Thoracic aorta (tissue), 2 donors: ENCODE measurements around the gene AKAP8L. TPM values are rescaled to one million over a fixed set of nuclear protein-coding genes. Genes with fewer than 3 reads are reported as not detected.

Experiments
- ATAC-seq: fragments of 150-250 bp; one replicate; pipeline ENCODE4 v1.8.0; 2017; ENCODE audit warnings: low read depth; ENCODE audit not compliant: insufficient number of reproducible peaks, low FRiP score
- DNase-seq: peaks from one replicate; pipeline ENCODE4 v3.0.0-alpha.2; 2020; ENCODE audit warnings: low spot score
- H3K27ac ChIP-seq, 2 donors: fragments of 200-600 bp; sonication (generic); 1 replicate in 1 of 2; 2 replicates in 1 of 2; pipeline ENCODE4 v1.5.1; 2016; ENCODE audit warnings: mild to moderate bottlenecking in 2 of 2, moderate library complexity in 2 of 2
- H3K27me3 ChIP-seq: fragments of 200-600 bp; sonication (generic); replicated peaks from 2 replicates; pipeline ENCODE4 v1.6.0; 2016; ENCODE audit warnings: mild to moderate bottlenecking; ENCODE audit not compliant: insufficient read depth
- H3K36me3 ChIP-seq: fragments of 200-600 bp; sonication (generic); one replicate; pipeline ENCODE4 v1.5.1; 2016
- H3K4me1 ChIP-seq, 2 donors: fragments of 200-600 bp; sonication (generic); 1 replicate in 1 of 2; 2 replicates in 1 of 2; pipeline versions ENCODE4 v1.5.1 to v1.6.0; 2016; ENCODE audit warnings: low read depth in 2 of 2, mild to moderate bottlenecking in 1 of 2; ENCODE audit not compliant: control insufficient read depth in 1 of 2
- H3K4me3 ChIP-seq: fragments of 200-600 bp; sonication (generic); 2 replicates; pipeline ENCODE4 v1.5.1; 2016; ENCODE audit warnings: mild to moderate bottlenecking
- H3K9me3 ChIP-seq: fragments of 200-600 bp; sonication (generic); 2 replicates; pipeline ENCODE4 v1.5.1; 2016
- CTCF ChIP-seq: fragments of 200-600 bp; sonication (generic); IDR thresholded peaks from one replicate; pipeline ENCODE4 v1.5.1; 2019; ENCODE audit warnings: antibody characterized with exemption
- total RNA-seq, 2 donors: library from RNA; depleted of rRNA; stranded (reverse); fragments of >200 nt; gene quantifications; one replicate each; pipeline versions ENCODE4 v1.1.0 to v1.2.3, GENCODE V29; 2016

Gene AKAP8L
- total RNA-seq, 2 donors from 2014 or later = 163 to 247 TPM

DNA sequence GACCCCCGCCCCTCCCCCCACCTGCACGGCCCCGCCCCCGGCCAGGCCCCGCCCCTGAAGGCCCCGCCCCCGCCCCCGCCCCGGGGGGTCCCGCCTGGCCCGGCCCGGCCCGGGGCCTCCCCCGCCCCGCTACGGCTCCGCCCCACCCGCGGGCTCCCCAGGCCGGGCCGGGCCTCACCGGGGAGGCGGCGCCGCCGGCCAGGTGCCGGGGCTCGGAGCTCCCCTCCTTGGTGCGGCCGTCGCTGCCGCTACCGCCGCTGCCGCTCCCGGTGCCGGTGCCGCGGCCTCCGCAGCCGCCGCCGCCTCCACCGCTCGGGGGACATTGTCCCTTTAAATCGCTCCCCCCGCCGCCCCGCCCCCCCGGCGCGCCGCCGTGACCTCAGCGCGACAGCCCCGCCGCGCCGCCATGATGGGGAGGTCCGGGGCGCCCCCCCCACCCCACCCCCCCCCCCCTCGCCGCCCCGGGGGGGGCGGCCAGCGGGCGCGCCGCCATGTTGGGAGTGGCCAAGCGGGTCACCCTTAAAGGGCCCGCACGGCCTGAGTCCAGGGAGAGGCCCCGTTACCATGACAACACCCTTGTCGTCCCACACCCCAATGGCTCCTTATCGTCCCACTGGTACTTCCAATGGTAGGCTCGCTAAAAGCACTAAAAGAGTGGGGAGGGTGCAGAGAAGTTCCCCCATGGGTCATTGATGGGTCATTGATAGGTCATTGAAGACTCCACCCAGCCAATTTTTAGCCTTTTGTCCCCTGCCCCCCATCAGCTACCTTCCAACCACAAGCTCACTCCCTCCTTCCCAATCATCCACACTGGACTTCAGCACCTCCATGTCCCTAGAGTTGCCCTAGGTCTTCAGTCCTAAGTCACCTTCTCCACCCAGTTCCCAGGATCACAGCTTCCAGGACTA is 31.1 kb upstream of the AKAP8L start, which contains the start of gene WIZ:
WIZ (minus strand) TSS at position 337 of the 908 bp plus-strand sequence. CDS start 1,649 bp downstream, outside the sequence.
- Histone ChIP-seq H3K27me3 (no peaks in the 10 kb centered on the region), H3K4me1 (peaks cover 24 to 47% of the 10 kb centered on the region in 2 donors), H3K9me3 (no peaks in the 10 kb centered on the region), H3K4me3 (peak within 1 kb of the TSS; percentile 84), H3K27ac (peak within 1 kb of the TSS in 1 of 2 donors; percentile 65), H3K36me3 (no peaks in the 10 kb centered on the region)
- DNase-seq (no peak), ATAC-seq (no peak)
- no peak for TF ChIP-seq CTCF

DNA sequence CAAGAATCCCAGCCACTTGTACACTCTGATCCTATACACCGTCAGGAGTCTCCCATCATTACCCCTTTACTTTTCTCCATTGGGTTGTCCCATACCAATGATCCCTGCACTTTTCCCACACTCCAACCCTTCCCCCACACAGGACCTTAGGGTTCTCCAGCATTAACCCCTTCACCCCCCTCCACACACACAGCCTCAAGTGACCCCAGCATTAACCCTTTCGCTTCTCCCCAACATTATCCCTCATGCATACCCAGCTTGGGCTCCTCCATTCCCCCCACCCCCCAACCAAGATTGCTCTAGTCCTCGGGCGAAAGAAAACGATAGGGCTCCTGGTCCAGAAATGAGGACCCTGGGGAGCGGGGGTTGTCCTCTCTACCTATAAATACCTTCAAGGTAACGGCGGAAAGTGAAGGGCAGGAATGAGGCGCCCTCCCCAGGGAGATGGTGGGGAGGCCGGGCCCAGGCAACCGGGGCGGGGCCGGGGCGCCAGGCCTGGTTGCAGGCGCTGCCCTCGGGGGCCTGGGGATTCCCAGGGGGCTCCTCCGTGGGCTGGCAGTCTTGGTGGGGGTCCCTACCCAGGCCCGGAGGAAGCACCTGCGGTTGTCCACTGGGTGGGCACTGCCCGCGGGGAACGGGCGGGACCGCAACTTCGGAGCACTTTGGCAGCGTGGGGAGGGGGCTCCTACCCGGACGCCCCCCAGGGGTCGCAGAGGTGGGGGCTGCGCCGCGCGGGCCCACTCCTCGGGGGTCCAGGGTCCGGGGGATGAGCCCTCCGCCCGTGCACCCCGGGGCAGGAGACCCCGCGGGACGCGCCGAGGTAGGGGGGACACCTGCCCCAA is 30.2 kb upstream of the AKAP8L start:
- no peak for ATAC-seq
- no peak for TF ChIP-seq CTCF
- Histone ChIP-seq H3K4me3 (peak overlapping the region; percentile 84), H3K4me1 (peaks cover 33 to 56% of the 10 kb centered on the region in 2 donors), H3K27ac (peak overlapping the region in 1 of 2 donors; percentile 55), H3K9me3 (no peaks in the 10 kb centered on the region), H3K27me3 (no peaks in the 10 kb centered on the region), H3K36me3 (no peaks in the 10 kb centered on the region)
- DNase-seq = no peak

GRCh38 chr19:15448044-15448777 is 29.4 kb upstream of the AKAP8L start:
- Histone ChIP-seq H3K27me3 (no peaks in the 10 kb centered on the region), H3K4me1 (peaks cover 40 to 58% of the 10 kb centered on the region in 2 donors), H3K4me3 (no peak overlapping the region), H3K27ac (no peak overlapping the region), H3K9me3 (no peaks in the 10 kb centered on the region), H3K36me3 (no peaks in the 10 kb centered on the region)
- ATAC-seq (no peak), DNase-seq (no peak)
- TF ChIP-seq CTCF = no peak

DNA sequence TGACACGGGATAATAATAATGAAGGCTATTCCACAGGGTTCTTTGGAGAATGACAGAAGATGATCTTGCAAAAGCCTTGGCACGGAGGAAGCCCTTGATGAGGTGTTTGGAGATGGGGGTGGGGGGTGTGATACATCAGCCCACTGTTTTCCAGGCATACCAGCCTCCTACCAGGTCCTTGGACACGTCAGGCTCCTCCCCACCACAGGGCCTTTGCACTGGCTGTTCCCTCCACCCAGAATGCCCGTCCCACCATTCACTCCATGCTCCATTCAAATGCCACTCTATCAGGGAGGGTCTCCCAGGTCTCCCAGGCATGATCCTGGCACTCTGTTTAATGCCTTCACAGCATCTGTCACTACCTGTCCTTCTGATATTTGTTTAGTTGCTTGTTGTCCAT is 28.3 kb upstream of the AKAP8L start:
- no peak for ATAC-seq
- TF ChIP-seq CTCF = no peak
- H3K4me3 ChIP-seq = no peak overlapping the region
- H3K27ac ChIP-seq = no peak overlapping the region
- no peaks in the 10 kb centered on the region for H3K27me3 ChIP-seq
- peaks cover 41 to 60% of the 10 kb centered on the region in 2 donors for H3K4me1 ChIP-seq
- no peak for DNase-seq
- no peaks in the 10 kb centered on the region for H3K36me3 ChIP-seq
- no peaks in the 10 kb centered on the region for H3K9me3 ChIP-seq
